ENCODE data around the gene TRIM24.
"Not testable (repeated sequence)": the region's sequence is repeated elsewhere in the genome, so short reads cannot be mapped to it uniquely, and the experiment has no call there.

Gene TRIM24

DNA sequence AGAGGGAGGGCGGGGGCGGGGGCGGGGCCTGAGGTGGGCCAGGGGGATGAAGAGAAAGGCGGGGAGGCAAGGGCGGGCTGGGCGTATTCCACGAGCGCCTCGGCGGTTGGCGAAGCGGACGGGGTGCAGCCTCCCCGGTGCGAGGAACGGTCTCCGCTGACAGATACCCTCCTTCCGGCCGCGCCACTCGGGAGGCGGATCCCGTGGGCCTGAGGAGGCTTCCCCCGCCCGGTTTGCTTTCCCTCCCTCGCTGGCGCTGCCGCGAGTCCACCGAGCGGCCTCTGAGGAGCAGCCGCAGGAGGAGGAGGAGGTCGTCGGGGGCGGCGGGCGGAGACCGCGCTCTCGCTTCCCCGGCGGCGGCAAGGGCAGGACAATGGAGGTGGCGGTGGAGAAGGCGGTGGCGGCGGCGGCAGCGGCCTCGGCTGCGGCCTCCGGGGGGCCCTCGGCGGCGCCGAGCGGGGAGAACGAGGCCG lies at the start of gene TRIM24:
Gene TRIM24 (plus strand): TSS at position 84 of the 473 bp plus-strand sequence. CDS start 290 bp downstream, at position 374.
- FAIRE-seq (no peak), DNase-seq (ENCODE audit: insufficient read length, low spot score) (peak; percentile 88)

DNA sequence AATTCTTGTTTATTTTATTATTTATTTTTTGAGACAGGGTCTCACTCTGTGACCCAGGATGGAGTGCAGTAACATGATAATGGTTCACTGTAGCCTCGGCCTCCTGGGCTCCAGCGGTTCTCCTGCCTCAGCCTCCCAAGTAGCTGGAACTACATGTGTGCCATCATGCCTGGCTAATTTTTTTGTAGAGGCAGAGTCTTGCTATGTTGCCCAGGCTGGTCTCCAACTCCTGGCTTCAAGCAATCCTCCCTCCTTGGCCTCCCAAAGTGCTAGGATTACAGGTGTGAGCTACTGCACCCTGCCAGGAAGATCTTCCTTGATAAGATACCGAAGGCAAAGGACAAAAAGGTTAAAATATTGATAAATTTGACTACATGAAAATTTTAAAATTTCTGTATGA lies 48.0 kb upstream of the TRIM24 start:
- FAIRE-seq; DNase-seq (ENCODE audit: insufficient read length, low spot score): not testable (repeated sequence)

DNA sequence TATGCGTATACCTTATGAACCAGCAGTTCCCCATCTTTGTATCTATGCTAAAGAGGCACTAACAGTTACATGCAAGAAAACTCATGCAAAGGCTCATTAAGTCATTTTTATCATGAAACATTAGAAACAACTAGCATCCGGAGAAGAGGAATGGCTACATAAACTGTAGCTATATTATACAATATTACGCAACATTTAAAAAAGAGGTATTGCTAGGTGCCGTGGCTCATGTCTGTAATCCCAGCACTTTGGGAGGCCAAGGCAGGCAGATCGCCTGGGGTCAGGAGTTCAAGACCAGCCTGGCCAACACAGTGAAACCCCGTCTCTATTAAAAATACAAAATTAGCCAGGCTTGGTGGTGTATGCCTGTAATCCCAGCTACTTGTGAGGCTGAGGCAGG lies 47.1 kb upstream of the TRIM24 start:
- DNase-seq (ENCODE audit: insufficient read length, low spot score); FAIRE-seq: not testable (repeated sequence)

DNA sequence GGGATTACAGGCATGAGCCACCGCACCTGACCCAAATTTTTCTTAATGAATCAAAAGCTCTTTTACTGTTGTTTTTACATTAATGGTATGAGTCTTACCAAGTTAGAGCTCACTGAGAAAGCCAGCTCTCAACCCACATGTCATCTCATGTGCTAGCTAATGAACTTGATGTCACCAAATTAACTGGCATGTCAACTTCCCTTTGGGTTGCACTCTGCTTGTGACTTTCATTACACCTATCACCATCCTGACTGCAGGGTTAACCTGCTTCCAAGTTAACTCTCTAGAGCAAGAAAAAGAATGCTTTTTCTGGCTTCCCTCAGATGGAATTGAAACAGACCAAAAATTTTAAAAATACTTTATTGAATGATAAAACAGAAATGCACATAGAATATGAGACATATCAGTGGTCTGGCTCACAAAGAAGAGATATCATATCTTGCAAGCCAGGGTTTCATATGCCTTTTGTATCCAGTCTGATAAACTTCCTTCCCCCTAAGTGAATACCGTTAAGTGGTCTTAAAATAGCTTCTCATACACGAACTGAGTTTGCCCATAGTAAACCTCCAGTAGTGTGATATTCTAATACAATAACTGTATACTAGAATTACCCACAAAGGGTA lies 42.9 kb upstream of the TRIM24 start:
- DNase-seq (ENCODE audit: insufficient read length, low spot score): no peak
- FAIRE-seq: no peak

DNA sequence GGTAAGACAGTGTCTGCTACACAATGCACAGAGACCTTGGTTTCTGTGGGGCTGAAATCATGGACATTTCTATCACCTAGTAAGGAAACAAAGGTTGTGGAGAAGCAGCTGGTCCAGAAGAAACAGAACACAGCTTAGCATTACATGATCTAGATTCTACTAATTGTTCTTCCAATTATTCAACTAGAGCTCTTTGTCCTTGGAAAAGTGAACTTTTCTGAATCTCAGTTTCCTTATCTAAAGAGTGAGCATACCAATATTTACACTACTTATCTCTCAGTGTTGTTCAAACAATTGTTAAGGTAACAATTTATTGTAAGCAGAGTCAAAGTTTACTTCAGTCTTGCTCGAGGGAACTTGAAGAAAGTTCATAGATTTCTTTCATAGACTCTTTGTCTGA lies 42.3 kb upstream of the TRIM24 start:
- no peak for DNase-seq (ENCODE audit: insufficient read length, low spot score)
- FAIRE-seq: no peak

DNA sequence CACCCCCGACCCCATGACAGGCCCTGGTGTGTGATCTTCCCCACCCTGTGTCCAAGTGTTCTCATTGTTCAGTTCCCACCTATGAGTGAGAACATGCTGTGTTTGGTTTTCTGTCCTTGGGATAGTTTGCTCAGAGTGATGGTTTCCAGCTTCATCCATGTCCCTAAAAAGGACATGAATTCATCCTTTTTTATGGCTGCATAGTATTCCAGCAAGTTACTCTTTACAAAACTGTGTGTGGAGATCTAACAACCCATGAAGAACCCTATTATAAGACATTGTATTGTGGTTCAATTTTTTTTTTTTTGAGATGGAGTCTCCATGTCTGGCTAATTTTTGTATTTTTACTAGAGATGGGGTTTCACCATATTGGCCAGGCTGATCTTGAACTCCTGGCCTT lies 41.7 kb upstream of the TRIM24 start:
- FAIRE-seq; DNase-seq (ENCODE audit: insufficient read length, low spot score): not testable (repeated sequence)

DNA sequence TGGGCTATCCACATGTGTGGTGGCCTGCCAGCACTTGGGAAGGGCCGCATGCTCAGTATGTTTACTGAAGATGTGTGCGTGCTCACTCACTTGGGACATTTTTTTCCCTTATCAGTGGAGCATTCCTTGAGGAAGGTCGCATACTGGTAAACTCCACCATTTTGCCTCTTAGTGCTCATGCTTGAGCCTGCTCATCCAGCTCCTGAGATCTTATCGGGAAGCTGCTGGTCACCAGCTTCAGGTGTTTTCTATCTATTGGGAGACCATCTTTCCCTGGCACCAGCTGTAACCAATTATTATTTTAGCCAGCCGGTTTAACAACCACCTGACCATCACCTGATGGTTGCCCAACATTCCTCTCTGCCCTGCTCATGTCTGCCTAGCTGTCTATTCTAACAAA lies 35.0 kb upstream of the TRIM24 start:
- FAIRE-seq (no peak), DNase-seq (ENCODE audit: insufficient read length, low spot score) (no peak)

DNA sequence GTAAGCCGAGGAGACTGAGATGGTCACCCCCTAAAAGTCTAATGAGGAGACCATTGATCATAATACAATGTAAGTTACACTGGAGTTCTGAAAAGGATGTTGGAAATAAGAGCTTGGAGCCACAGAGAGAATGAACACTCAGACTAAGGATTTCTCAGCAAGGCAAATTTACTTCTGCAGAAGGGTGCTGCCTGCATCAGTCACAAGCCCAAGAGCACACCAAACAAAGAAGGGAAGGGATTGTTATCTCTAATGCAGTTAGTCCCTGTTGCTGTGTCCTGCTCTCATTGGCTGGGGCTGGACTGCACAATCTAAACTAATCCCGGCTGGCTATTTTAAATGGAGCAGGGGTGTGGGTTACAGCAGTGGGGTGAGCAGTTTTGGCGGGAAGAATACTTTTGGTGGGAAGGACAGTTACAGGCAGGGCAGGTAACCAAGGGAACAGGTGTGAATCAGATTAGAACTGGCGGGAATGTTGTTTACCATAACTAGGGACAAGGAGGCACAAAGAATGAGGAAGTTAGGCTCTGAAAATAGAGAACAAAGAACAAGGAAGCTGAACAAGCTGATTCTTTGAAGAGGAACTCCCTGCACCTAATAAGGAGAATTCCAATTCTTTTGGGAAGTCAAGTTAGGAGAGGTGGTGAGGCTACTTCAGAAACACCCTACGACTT lies 30.3 kb upstream of the TRIM24 start:
- DNase-seq (ENCODE audit: insufficient read length, low spot score) (no peak), FAIRE-seq (no peak)

DNA sequence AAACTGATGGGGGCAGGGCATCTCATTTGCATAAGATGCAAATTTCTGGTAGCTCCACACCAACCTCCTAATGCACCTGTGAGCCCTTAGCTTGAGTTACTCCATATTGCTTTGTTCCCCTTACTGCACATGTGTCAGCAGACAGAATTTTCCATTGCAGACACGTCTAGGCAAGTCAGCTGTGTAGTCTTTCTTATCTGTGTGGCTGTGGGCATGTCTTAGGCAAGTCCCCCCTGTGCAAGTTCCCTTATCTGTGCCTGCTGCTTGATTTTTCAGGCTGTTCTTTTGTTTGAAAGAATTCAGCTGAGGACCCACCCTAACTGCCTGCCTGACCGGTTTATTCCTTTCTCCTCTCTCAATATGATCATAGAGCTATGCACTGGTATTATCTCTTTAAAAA lies 28.5 kb upstream of the TRIM24 start:
- FAIRE-seq (no peak), DNase-seq (ENCODE audit: insufficient read length, low spot score) (no peak)

DNA sequence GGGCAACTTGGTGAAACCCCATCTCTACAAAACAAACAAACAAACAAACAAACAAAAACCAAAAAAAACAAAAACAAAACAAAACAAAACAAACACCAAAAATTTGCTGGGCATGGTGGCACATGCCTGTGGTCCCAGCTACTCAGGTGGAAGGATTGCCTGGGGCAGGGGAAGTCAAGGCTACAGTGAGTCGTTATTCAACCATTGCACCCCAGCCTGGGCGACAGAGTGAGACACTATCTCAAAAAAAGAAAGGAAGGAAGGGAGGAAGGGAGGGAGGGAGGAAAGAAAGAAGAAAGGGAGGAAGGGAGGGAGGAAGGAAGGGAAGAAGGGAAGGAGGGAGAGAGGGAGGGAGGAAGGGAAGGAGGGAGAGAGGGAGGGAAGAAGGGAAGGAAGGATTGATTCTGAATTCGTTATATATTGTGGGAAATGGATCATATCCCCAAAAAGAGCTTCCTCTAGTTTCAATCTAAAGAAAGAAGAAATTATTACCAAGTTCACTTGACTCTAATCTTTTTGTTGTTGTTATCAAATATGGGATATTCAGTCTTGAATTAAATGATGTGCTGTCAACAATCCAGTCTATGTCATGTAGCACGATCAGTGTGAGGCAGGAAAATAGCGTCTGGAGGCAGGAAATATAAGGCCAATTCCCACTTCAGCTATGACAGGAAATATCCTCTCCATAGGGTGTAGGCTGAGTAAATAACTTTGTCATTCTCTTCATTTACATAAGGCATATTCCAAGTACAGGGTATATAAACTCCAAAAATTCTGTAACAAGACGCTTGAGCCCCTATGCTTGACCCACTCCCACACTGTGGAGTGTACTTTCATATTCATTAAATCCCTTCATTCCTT lies 26.2 kb upstream of the TRIM24 start:
- DNase-seq (ENCODE audit: insufficient read length, low spot score): no peak

DNA sequence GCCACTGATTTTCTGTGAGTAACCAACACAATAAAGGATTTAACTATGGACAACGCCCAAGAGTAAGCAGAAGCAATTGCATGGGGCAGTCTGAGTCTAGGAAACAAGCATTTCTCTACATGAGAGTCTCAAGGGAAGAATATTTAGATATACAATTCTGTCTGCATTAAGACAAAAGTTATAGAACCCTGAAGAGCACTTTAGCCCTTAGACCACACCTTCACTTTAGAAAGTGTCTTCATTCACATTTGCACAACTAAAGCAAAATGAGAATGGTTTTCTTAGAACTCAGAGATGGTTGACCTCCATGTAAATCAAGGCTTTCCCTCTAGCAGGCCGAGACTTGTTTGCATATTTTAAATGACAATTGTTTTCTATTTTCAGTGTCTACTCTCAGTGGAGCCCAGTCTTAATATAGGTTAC lies 25.5 kb upstream of the TRIM24 start:
- DNase-seq (ENCODE audit: insufficient read length, low spot score) (no peak), FAIRE-seq (no peak)

More for the DNA sequence above, 26.2 kb upstream of the TRIM24 start:
- FAIRE-seq: no peak

DNA sequence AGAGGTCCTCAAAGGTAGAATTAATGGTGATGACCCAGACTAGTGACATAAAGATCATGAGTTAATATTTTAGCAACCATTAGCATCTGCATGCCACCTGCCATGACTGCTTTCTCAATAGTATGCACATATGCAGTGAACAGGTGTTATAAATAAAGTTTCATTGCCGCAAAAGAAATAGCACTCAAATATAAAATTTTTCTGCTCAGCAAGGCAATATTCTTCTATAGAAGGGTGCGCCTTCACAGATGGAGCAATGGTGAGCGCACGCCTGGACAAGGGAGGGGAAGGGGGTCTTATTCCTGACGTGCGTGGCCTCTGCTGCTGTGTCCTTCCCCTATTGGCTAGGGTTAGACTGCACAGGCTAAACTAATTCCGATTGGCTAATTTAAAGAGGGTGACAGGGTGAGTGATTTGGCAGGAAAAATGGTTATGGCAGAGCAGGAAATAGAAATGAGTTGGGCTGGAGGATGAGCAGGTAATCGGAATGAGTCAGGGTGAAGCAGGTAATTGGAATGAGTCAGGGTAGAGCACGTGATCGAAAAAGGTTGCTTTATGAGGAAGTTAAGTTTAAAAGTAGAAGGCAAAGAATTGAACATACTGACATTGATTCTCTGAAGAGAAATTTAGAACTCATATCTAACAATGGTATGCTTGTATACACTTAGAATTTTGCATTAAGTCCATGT lies 24.7 kb upstream of the TRIM24 start:
- DNase-seq (ENCODE audit: insufficient read length, low spot score) (no peak), FAIRE-seq (no peak)

DNA sequence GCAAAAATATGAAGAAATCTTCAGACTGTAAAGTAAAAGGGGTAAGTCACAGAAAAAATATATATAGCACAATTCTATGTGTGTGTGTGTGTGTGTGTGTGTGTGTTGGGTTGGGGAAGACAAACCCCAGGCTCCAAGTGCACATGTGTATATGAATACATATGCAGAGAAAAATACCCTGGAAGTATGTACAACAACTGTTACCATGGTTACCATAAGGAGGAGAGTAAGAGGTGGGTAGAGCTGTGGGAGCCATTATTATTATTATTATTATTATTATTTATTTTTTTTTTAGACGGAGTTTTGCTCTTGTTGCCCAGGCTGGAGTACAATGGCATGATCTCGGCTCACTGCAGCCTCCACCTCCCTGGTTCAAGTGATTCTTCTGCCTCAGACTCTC lies 23.7 kb upstream of the TRIM24 start:
- FAIRE-seq (no peak), DNase-seq (ENCODE audit: insufficient read length, low spot score) (no peak)

DNA sequence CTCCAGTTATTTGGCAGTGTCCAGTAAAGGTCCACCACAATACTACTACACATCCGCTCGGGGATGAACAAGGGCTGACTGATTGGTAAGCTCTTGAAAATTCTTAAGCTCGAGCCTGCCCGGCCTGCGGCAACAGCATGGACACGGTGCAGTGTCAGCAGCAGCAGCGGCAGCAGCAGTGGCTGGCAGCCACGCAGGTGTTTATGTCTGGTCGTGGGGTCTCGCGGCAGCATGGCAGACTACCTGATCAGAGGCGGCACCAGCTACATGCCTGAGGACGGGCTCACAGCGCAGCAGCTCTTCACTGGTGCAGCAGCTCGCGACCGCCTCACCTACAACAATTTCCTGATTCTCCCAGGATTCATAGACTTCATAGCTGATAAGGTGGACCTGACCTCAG lies 19.6 kb upstream of the TRIM24 start:
- FAIRE-seq (no peak), DNase-seq (ENCODE audit: insufficient read length, low spot score) (no peak)

DNA sequence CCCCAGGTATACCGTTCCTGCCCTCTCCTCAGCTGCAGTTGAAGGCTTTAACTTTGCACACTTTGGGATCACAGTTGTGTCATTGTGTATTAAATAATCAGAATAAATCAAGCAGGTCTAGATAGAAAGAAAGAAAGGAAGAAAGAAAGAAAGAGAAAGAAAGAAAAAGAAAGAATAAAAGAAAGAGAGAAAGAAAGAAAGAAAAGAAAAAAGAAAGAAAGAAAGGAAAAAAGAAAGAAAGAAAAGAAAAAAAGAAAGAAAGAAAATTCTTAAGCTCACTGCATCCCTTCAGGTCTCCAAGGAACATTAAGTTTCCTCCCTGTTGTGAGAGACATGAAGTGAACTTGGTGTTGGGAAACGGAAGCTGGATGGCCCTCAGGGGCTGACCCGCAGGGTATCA lies 17.2 kb upstream of the TRIM24 start:
- FAIRE-seq: no peak
- no peak for DNase-seq (ENCODE audit: insufficient read length, low spot score)

DNA sequence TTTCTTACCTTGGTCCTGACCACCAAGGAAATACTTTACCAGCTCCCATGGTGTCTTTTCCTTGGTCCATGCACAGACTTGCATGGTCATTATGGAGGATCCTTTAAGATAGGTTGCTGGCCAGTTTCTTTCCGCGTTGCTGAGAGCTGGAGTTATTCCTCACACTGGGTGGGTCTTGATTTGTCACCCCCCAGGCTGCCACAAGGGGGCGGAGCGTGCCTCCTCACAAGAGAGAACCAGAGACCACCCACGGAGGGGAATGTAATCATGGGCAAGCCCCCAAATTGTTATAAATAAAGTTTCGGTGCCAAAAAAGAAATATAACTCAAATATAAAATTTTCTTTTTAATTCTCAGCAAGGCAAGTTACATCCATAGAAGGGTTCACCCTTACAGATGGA lies 10.5 kb upstream of the TRIM24 start:
- FAIRE-seq (no peak), DNase-seq (ENCODE audit: insufficient read length, low spot score) (no peak)

DNA sequence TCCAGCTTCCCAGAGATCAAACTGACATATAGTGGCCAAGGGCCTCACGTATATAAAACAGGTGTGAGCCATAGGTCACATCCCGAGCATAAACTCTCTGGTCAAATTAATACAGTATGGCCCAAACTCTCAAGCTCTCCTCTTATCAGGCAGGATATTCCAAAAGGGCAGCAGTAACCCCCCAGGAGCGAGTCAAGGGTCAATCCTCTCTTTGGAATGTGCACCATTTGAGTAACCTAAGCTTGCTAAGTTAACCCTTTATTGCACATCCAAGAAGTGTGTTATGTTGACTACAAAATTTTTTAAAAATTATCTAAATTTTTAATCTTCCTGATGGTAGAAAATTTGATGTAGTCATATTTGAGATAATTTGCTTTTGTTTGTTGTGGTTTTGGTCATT lies 4.5 kb upstream of the TRIM24 start:
- no peak for FAIRE-seq
- DNase-seq (ENCODE audit: insufficient read length, low spot score): no peak

DNA sequence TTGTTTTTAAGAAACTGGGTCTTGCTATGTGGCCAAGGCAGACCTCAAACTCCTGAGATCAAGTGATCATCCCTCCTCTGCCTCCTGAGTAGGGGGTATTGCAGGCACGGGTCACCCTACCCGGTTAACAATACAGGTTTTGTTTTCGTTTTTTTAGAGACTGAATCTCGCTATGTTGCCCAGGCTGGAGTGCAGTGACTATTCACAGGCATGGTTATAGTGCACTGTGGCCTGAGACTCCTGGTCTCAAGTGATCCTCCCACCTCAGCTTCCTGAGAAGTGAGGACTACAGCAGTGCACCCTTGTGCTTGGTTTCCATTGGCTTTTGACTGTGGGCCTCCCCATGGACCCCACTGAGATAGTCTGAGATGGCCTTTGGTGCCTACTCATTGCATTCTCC lies 3.8 kb upstream of the TRIM24 start:
- no peak for FAIRE-seq
- DNase-seq (ENCODE audit: insufficient read length, low spot score): no peak

DNA sequence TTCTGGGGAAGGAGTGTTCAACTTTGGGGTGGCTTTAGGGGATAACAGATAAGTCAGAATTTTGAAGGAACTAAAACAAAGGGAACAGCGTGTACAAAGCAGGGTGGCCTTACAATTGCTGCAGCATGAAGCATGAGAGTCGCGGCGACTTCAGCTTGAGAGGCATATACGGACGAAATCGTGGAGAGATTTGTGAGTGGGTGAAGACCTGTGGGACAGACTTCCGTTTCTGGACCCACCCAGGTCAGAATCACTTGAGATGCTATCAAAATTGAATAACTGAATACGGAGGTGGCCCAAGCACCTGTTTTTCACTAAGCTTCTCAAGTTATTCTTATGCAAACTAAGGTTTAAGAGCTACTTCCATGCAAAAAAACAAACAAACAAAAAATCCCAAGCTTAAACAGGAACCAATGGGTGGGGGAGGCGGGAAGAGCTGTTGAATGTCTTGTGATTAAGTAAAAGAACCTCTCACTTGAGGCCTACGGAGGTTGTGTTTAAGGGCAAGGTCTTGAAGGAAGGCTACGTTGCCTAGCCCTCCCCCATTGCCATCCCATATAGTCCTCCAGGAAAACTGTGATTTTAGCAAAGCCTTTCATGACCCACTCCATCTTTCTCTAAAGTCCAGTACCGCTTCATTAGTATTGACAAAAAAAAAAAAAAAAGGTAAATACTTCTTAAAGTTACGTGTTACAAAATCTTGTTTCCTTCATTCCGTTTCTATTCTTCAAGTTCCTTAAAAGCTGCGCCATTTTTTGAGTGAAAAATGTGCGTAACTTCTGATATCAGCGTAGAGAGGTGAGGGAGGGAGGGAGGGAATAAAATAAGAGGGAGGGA lies 1.3 kb upstream of the TRIM24 start:
- FAIRE-seq: no peak
- DNase-seq (ENCODE audit: insufficient read length, low spot score): no peak

Measured in HTR-8/SVneo (cell line).